H1 (cell line): Measurements from ENCODE around the gene COX10. TPM values are rescaled to one million over a fixed set of nuclear protein-coding genes. Genes with fewer than 3 reads are reported as not detected.
"Not testable (repeated sequence)": the region's sequence is repeated elsewhere in the genome, so short reads cannot be mapped to it uniquely, and the experiment has no call there.

Experiments used
- CTCF ChIA-PET: fragments of 300-600 bp; sonication (Branson Sonifier 250); formaldehyde crosslinking; loops from one replicate; lab custom pipeline; 2021; ENCODE audit not compliant: partially characterized antibody; lab: Charles Lee
- POLR2A ChIA-PET: fragments of 300-600 bp; sonication (Branson Sonifier 250); formaldehyde crosslinking; loops from one replicate; lab custom pipeline; 2021; ENCODE audit warnings: inconsistent platforms; ENCODE audit not compliant: partially characterized antibody; lab: Charles Lee
- DNase-seq, 2 experiments: peaks; one replicate each; pipeline versions ENCODE4 v3.0.0 to v3.0.0-alpha.2; 2010 to 2022; ENCODE audit warnings: low spot score in 2 of 2, low read depth in 1 of 2, mixed read lengths in 1 of 2
- FAIRE-seq: peaks from 2 replicates; lab custom pipeline; 2011; peaks lifted over from hg19 to GRCh38; lab: Jason Lieb, UNC
- H2AFZ ChIP-seq: 2 replicates; pipeline ENCODE4 v1.8.1; 2012; ENCODE audit warnings: low read length, inconsistent platforms
- H2AK5ac ChIP-seq: 2 replicates; pipeline ENCODE4 v1.6.1; 2013; ENCODE audit warnings: low read depth, low read length
- H2BK120ac ChIP-seq: replicated peaks from 2 replicates; pipeline ENCODE3; 2013; ENCODE audit warnings: low read depth, low read length, inconsistent platforms
- H2BK12ac ChIP-seq: 2 replicates; pipeline ENCODE4 v1.6.1; 2013; ENCODE audit warnings: low read depth, low read length
- H2BK15ac ChIP-seq: 2 replicates; pipeline ENCODE4 v1.6.1; 2013; ENCODE audit warnings: low read length
- H2BK20ac ChIP-seq: 2 replicates; pipeline ENCODE4 v1.6.1; 2013; ENCODE audit warnings: low read length
- H2BK5ac ChIP-seq: 2 replicates; pipeline ENCODE4 v1.6.1; 2013; ENCODE audit warnings: low read depth, low read length
- H3K14ac ChIP-seq: 2 replicates; pipeline ENCODE4 v1.6.1; 2013; ENCODE audit warnings: inconsistent platforms; ENCODE audit not compliant: insufficient read length
- H3K18ac ChIP-seq: 2 replicates; pipeline ENCODE4 v1.6.1; 2013; ENCODE audit warnings: low read length; ENCODE audit errors: extremely low read depth
- H3K23ac ChIP-seq: 2 replicates; pipeline ENCODE4 v1.6.1; 2013; ENCODE audit warnings: inconsistent platforms; ENCODE audit not compliant: insufficient read length
- H3K23me2 ChIP-seq: 2 replicates; pipeline ENCODE4 v1.6.1; 2013; ENCODE audit warnings: low read depth, low read length
- H3K27ac ChIP-seq: 2 replicates; pipeline ENCODE4 v1.6.1; 2011; ENCODE audit warnings: low read depth, low read length, inconsistent platforms
- H3K27me3 ChIP-seq, 4 experiments: replicated peaks in 1 of 4; 1 replicate in 1 of 4; 2 replicates in 3 of 4; pipeline versions ENCODE4 v1.6.1 to v1.8.1; 2011 to 2013; ENCODE audit warnings: low read length in 3 of 4, mild to moderate bottlenecking in 3 of 4, inconsistent platforms in 2 of 4, mixed read lengths in 2 of 4, moderate library complexity in 1 of 4; ENCODE audit not compliant: control insufficient read depth in 3 of 4, insufficient read depth in 3 of 4; ENCODE audit errors: extremely low read depth in 1 of 4
- H3K36me3 ChIP-seq, 4 experiments: 2 replicates each; pipeline versions ENCODE4 v1.6.1 to v1.8.1; 2011 to 2013; ENCODE audit warnings: mild to moderate bottlenecking in 4 of 4, low read length in 3 of 4, moderate library complexity in 2 of 4, control low read depth in 1 of 4, inconsistent platforms in 1 of 4; ENCODE audit not compliant: insufficient read depth in 4 of 4, control insufficient read depth in 2 of 4
- H3K4ac ChIP-seq: replicated peaks from 2 replicates; pipeline ENCODE3; 2013; ENCODE audit warnings: low read length, low read depth, mixed read lengths, inconsistent platforms; ENCODE audit not compliant: insufficient read length
- H3K4me1 ChIP-seq, 4 experiments: replicated peaks in 1 of 4; 1 replicate in 1 of 4; 2 replicates in 3 of 4; pipeline versions ENCODE4 v1.6.1 to v1.8.1; 2011 to 2013; ENCODE audit warnings: low read length in 3 of 4, inconsistent platforms in 2 of 4, mixed read lengths in 1 of 4; ENCODE audit not compliant: insufficient read depth in 4 of 4, control insufficient read depth in 3 of 4
- H3K4me2 ChIP-seq, 2 experiments: 2 replicates each; pipeline versions ENCODE4 v1.6.1 to v1.8.1; 2011 to 2013; ENCODE audit warnings: low read depth in 2 of 2, low read length in 2 of 2, control low read depth in 1 of 2, inconsistent platforms in 1 of 2, mild to moderate bottlenecking in 1 of 2; ENCODE audit not compliant: insufficient read depth in 1 of 2
- H3K4me3 ChIP-seq, 4 experiments: fragments of 200-600, 300-600 bp in 1 of 4; sonication (generic), shearing (Covaris generic), sonication (Bioruptor Twin) in 1 of 4; 2 replicates each; pipeline versions ENCODE4 v1.5.1 to v1.8.1; 2011 to 2016; ENCODE audit warnings: low read length in 4 of 4, low read depth in 3 of 4, control low read depth in 2 of 4, inconsistent platforms in 2 of 4, mild to moderate bottlenecking in 2 of 4, mixed read lengths in 1 of 4, moderate library complexity in 1 of 4; ENCODE audit not compliant: insufficient read depth in 2 of 4; ENCODE audit errors: extremely low read depth in 1 of 4
- H3K56ac ChIP-seq: replicated peaks from 2 replicates; pipeline ENCODE3; 2013; ENCODE audit warnings: low read depth, mild to moderate bottlenecking, mixed read lengths, low read length, inconsistent platforms; ENCODE audit not compliant: insufficient read length
- H3K79me1 ChIP-seq: 2 replicates; pipeline ENCODE4 v1.6.1; 2013; ENCODE audit warnings: low read depth, low read length, control low read depth
- H3K79me2 ChIP-seq, 2 experiments: 2 replicates each; pipeline versions ENCODE4 v1.6.1 to v1.8.1; 2012 to 2013; ENCODE audit warnings: low read length in 2 of 2, mild to moderate bottlenecking in 2 of 2, inconsistent platforms in 1 of 2; ENCODE audit not compliant: insufficient read depth in 2 of 2, control insufficient read depth in 1 of 2
- H3K9ac ChIP-seq, 4 experiments: replicated peaks in 1 of 4; 1 replicate in 1 of 4; 2 replicates in 3 of 4; pipeline versions ENCODE4 v1.6.1 to v1.8.1; 2011 to 2013; ENCODE audit warnings: low read depth in 3 of 4, low read length in 3 of 4, control low read depth in 2 of 4, mild to moderate bottlenecking in 2 of 4, moderate library complexity in 2 of 4, inconsistent platforms in 1 of 4; ENCODE audit errors: extremely low read depth in 1 of 4
- H3K9me3 ChIP-seq, 2 experiments: 2 replicates each; pipeline versions ENCODE4 v1.6.1 to v1.8.1; 2012 to 2013; ENCODE audit warnings: mild to moderate bottlenecking in 2 of 2, moderate library complexity in 2 of 2, control low read depth in 1 of 2, inconsistent platforms in 1 of 2, low read depth in 1 of 2, low read length in 1 of 2, mixed read lengths in 1 of 2; ENCODE audit not compliant: insufficient read depth in 2 of 2
- H4K20me1 ChIP-seq, 2 experiments: replicated peaks in 1 of 2; 2 replicates each; pipeline versions ENCODE3 to v1.8.1; 2011 to 2013; ENCODE audit warnings: inconsistent platforms in 2 of 2, low read length in 2 of 2, mild to moderate bottlenecking in 1 of 2; ENCODE audit not compliant: insufficient read depth in 2 of 2, control insufficient read depth in 1 of 2
- H4K5ac ChIP-seq: 2 replicates; pipeline ENCODE4 v1.6.1; 2013; ENCODE audit warnings: low read length, low read depth, mixed read lengths, inconsistent platforms; ENCODE audit not compliant: insufficient read length
- H4K8ac ChIP-seq: 2 replicates; pipeline ENCODE4 v1.8.0; 2013; ENCODE audit warnings: mild to moderate bottlenecking, moderate library complexity, low read length, inconsistent platforms; ENCODE audit not compliant: insufficient read depth; ENCODE audit errors: extremely low read depth
- H4K91ac ChIP-seq: replicated peaks from 2 replicates; pipeline ENCODE3; 2013; ENCODE audit warnings: low read length, mixed read lengths, inconsistent platforms; ENCODE audit not compliant: insufficient read length
- WGBS, 2 experiments: shearing (Covaris generic) in 1 of 2; methylation state at CpG; one replicate each; pipeline versions ENCODE4 v1.1.6 to v1.1.7; 2013 to 2015; ENCODE audit warnings: low lambda C conversion rate in 2 of 2, mixed read lengths in 2 of 2, inconsistent platforms in 1 of 2, low coverage in 1 of 2, missing lambda C conversion rate in 1 of 2; ENCODE audit not compliant: insufficient replicate concordance in 2 of 2, insufficient coverage in 1 of 2, insufficient read length in 1 of 2; ENCODE audit errors: extremely low coverage in 1 of 2, missing lambda C conversion rate in 1 of 2; 5-methylcytosine and 5-hydroxymethylcytosine counted together
- polyA plus RNA-seq, 7 experiments: library from polyadenylated mRNA; depleted of rRNA in 3 of 7; stranded (reverse) in 5 of 7; unstranded in 2 of 7; fragments of >200 nt in 5 of 7; fragments of 200-250 nt in 2 of 7; gene quantifications; 1 replicate in 5 of 7; 2 replicates in 1 of 7; 4 replicates in 1 of 7; pipeline versions ENCODE4 v1.2.1 to v1.2.3, GENCODE V29; 2011 to 2013; ENCODE audit warnings: missing spikeins in 2 of 7, mixed read lengths in 2 of 7
- total RNA-seq: library from RNA; stranded (reverse); fragmentation: NEBNext Ultra II Directional; extraction: Animal tissue kit (Norgen Biotek cat#: 25700); gene quantifications from 2 replicates; pipeline ENCODE4 v1.2.1, GENCODE V29; 2021

COX10 gene
- total and polyA plus RNA-seq, 2 of the 8 experiments (the other 6 are each of a cell fraction or from before 2014, with no cell fraction given), result 18.0 to 23.0 TPM

- H3K23ac ChIP-seq, H2BK15ac ChIP-seq, H2AK5ac ChIP-seq, H3K9ac ChIP-seq, H2BK120ac ChIP-seq, FAIRE-seq, CTCF ChIA-PET, H3K36me3 ChIP-seq, H3K4me1 ChIP-seq, H2BK12ac ChIP-seq, H3K27ac ChIP-seq, H3K23me2 ChIP-seq, H4K5ac ChIP-seq, H3K14ac ChIP-seq, H3K4me3 ChIP-seq, H3K79me2 ChIP-seq, H4K8ac ChIP-seq, H2AFZ ChIP-seq, H4K91ac ChIP-seq, H3K79me1 ChIP-seq, H2BK20ac ChIP-seq, H4K20me1 ChIP-seq, H3K18ac ChIP-seq, H3K4me2 ChIP-seq, H3K9me3 ChIP-seq, H3K27me3 ChIP-seq, DNase-seq, H3K56ac ChIP-seq, H3K4ac ChIP-seq, H2BK5ac ChIP-seq, POLR2A ChIA-PET: not testable (repeated sequence)
- WGBS, 2 experiments, result 100% methylated on average over 1 of the region's 5 CpGs; no CpG with 5 or more reads in 1 of the 2 experiments
Observed at GRCh38 chr17:14029755-14030154, 39.5 kb upstream of the COX10 start.
